H1 (cell line): Measurements from ENCODE around the gene COL26A1. TPM values are rescaled to one million over a fixed set of nuclear protein-coding genes. Genes with fewer than 3 reads are reported as not detected.

Experiments
- CTCF ChIA-PET: fragments of 300-600 bp; sonication (Branson Sonifier 250); formaldehyde crosslinking; loops from one replicate; lab custom pipeline; 2021; ENCODE audit not compliant: partially characterized antibody; lab: Charles Lee
- POLR2A ChIA-PET: fragments of 300-600 bp; sonication (Branson Sonifier 250); formaldehyde crosslinking; loops from one replicate; lab custom pipeline; 2021; ENCODE audit warnings: inconsistent platforms; ENCODE audit not compliant: partially characterized antibody; lab: Charles Lee
- DNase-seq, 2 experiments: peaks; one replicate each; pipeline versions ENCODE4 v3.0.0 to v3.0.0-alpha.2; 2010 to 2022; ENCODE audit warnings: low spot score in 2 of 2, low read depth in 1 of 2, mixed read lengths in 1 of 2
- FAIRE-seq: peaks from 2 replicates; lab custom pipeline; 2011; peaks lifted over from hg19 to GRCh38; lab: Jason Lieb, UNC
- H2AFZ ChIP-seq: 2 replicates; pipeline ENCODE4 v1.8.1; 2012; ENCODE audit warnings: low read length, inconsistent platforms
- H2AK5ac ChIP-seq: 2 replicates; pipeline ENCODE4 v1.6.1; 2013; ENCODE audit warnings: low read depth, low read length
- H2BK120ac ChIP-seq: replicated peaks from 2 replicates; pipeline ENCODE3; 2013; ENCODE audit warnings: low read depth, low read length, inconsistent platforms
- H2BK12ac ChIP-seq: 2 replicates; pipeline ENCODE4 v1.6.1; 2013; ENCODE audit warnings: low read depth, low read length
- H2BK15ac ChIP-seq: 2 replicates; pipeline ENCODE4 v1.6.1; 2013; ENCODE audit warnings: low read length
- H2BK20ac ChIP-seq: 2 replicates; pipeline ENCODE4 v1.6.1; 2013; ENCODE audit warnings: low read length
- H2BK5ac ChIP-seq: 2 replicates; pipeline ENCODE4 v1.6.1; 2013; ENCODE audit warnings: low read depth, low read length
- H3K14ac ChIP-seq: 2 replicates; pipeline ENCODE4 v1.6.1; 2013; ENCODE audit warnings: inconsistent platforms; ENCODE audit not compliant: insufficient read length
- H3K18ac ChIP-seq: 2 replicates; pipeline ENCODE4 v1.6.1; 2013; ENCODE audit warnings: low read length; ENCODE audit errors: extremely low read depth
- H3K23ac ChIP-seq: 2 replicates; pipeline ENCODE4 v1.6.1; 2013; ENCODE audit warnings: inconsistent platforms; ENCODE audit not compliant: insufficient read length
- H3K23me2 ChIP-seq: 2 replicates; pipeline ENCODE4 v1.6.1; 2013; ENCODE audit warnings: low read depth, low read length
- H3K27ac ChIP-seq: 2 replicates; pipeline ENCODE4 v1.6.1; 2011; ENCODE audit warnings: low read depth, low read length, inconsistent platforms
- H3K27me3 ChIP-seq, 4 experiments: replicated peaks in 1 of 4; 1 replicate in 1 of 4; 2 replicates in 3 of 4; pipeline versions ENCODE4 v1.6.1 to v1.8.1; 2011 to 2013; ENCODE audit warnings: low read length in 3 of 4, mild to moderate bottlenecking in 3 of 4, inconsistent platforms in 2 of 4, mixed read lengths in 2 of 4, moderate library complexity in 1 of 4; ENCODE audit not compliant: control insufficient read depth in 3 of 4, insufficient read depth in 3 of 4; ENCODE audit errors: extremely low read depth in 1 of 4
- H3K36me3 ChIP-seq, 4 experiments: 2 replicates each; pipeline versions ENCODE4 v1.6.1 to v1.8.1; 2011 to 2013; ENCODE audit warnings: mild to moderate bottlenecking in 4 of 4, low read length in 3 of 4, moderate library complexity in 2 of 4, control low read depth in 1 of 4, inconsistent platforms in 1 of 4; ENCODE audit not compliant: insufficient read depth in 4 of 4, control insufficient read depth in 2 of 4
- H3K4ac ChIP-seq: replicated peaks from 2 replicates; pipeline ENCODE3; 2013; ENCODE audit warnings: low read length, low read depth, mixed read lengths, inconsistent platforms; ENCODE audit not compliant: insufficient read length
- H3K4me1 ChIP-seq, 4 experiments: replicated peaks in 1 of 4; 1 replicate in 1 of 4; 2 replicates in 3 of 4; pipeline versions ENCODE4 v1.6.1 to v1.8.1; 2011 to 2013; ENCODE audit warnings: low read length in 3 of 4, inconsistent platforms in 2 of 4, mixed read lengths in 1 of 4; ENCODE audit not compliant: insufficient read depth in 4 of 4, control insufficient read depth in 3 of 4
- H3K4me2 ChIP-seq, 2 experiments: 2 replicates each; pipeline versions ENCODE4 v1.6.1 to v1.8.1; 2011 to 2013; ENCODE audit warnings: low read depth in 2 of 2, low read length in 2 of 2, control low read depth in 1 of 2, inconsistent platforms in 1 of 2, mild to moderate bottlenecking in 1 of 2; ENCODE audit not compliant: insufficient read depth in 1 of 2
- H3K4me3 ChIP-seq, 4 experiments: fragments of 200-600, 300-600 bp in 1 of 4; sonication (generic), shearing (Covaris generic), sonication (Bioruptor Twin) in 1 of 4; 2 replicates each; pipeline versions ENCODE4 v1.5.1 to v1.8.1; 2011 to 2016; ENCODE audit warnings: low read length in 4 of 4, low read depth in 3 of 4, control low read depth in 2 of 4, inconsistent platforms in 2 of 4, mild to moderate bottlenecking in 2 of 4, mixed read lengths in 1 of 4, moderate library complexity in 1 of 4; ENCODE audit not compliant: insufficient read depth in 2 of 4; ENCODE audit errors: extremely low read depth in 1 of 4
- H3K56ac ChIP-seq: replicated peaks from 2 replicates; pipeline ENCODE3; 2013; ENCODE audit warnings: low read depth, mild to moderate bottlenecking, mixed read lengths, low read length, inconsistent platforms; ENCODE audit not compliant: insufficient read length
- H3K79me1 ChIP-seq: 2 replicates; pipeline ENCODE4 v1.6.1; 2013; ENCODE audit warnings: low read depth, low read length, control low read depth
- H3K79me2 ChIP-seq, 2 experiments: 2 replicates each; pipeline versions ENCODE4 v1.6.1 to v1.8.1; 2012 to 2013; ENCODE audit warnings: low read length in 2 of 2, mild to moderate bottlenecking in 2 of 2, inconsistent platforms in 1 of 2; ENCODE audit not compliant: insufficient read depth in 2 of 2, control insufficient read depth in 1 of 2
- H3K9ac ChIP-seq, 4 experiments: replicated peaks in 1 of 4; 1 replicate in 1 of 4; 2 replicates in 3 of 4; pipeline versions ENCODE4 v1.6.1 to v1.8.1; 2011 to 2013; ENCODE audit warnings: low read depth in 3 of 4, low read length in 3 of 4, control low read depth in 2 of 4, mild to moderate bottlenecking in 2 of 4, moderate library complexity in 2 of 4, inconsistent platforms in 1 of 4; ENCODE audit errors: extremely low read depth in 1 of 4
- H3K9me3 ChIP-seq, 2 experiments: 2 replicates each; pipeline versions ENCODE4 v1.6.1 to v1.8.1; 2012 to 2013; ENCODE audit warnings: mild to moderate bottlenecking in 2 of 2, moderate library complexity in 2 of 2, control low read depth in 1 of 2, inconsistent platforms in 1 of 2, low read depth in 1 of 2, low read length in 1 of 2, mixed read lengths in 1 of 2; ENCODE audit not compliant: insufficient read depth in 2 of 2
- H4K20me1 ChIP-seq, 2 experiments: replicated peaks in 1 of 2; 2 replicates each; pipeline versions ENCODE3 to v1.8.1; 2011 to 2013; ENCODE audit warnings: inconsistent platforms in 2 of 2, low read length in 2 of 2, mild to moderate bottlenecking in 1 of 2; ENCODE audit not compliant: insufficient read depth in 2 of 2, control insufficient read depth in 1 of 2
- H4K5ac ChIP-seq: 2 replicates; pipeline ENCODE4 v1.6.1; 2013; ENCODE audit warnings: low read length, low read depth, mixed read lengths, inconsistent platforms; ENCODE audit not compliant: insufficient read length
- H4K8ac ChIP-seq: 2 replicates; pipeline ENCODE4 v1.8.0; 2013; ENCODE audit warnings: mild to moderate bottlenecking, moderate library complexity, low read length, inconsistent platforms; ENCODE audit not compliant: insufficient read depth; ENCODE audit errors: extremely low read depth
- H4K91ac ChIP-seq: replicated peaks from 2 replicates; pipeline ENCODE3; 2013; ENCODE audit warnings: low read length, mixed read lengths, inconsistent platforms; ENCODE audit not compliant: insufficient read length
- BACH1 ChIP-seq: IDR thresholded peaks from 2 replicates; pipeline ENCODE4 v1.6.1; 2012; ENCODE audit warnings: low read length, improper control_type of control experiment
- CEBPB ChIP-seq: IDR thresholded peaks from 2 replicates; pipeline ENCODE4 v1.6.1; 2012; ENCODE audit warnings: low read depth, low read length
- CTBP2 ChIP-seq: IDR thresholded peaks from 2 replicates; pipeline ENCODE4 v1.7.0; 2011; ENCODE audit warnings: borderline replicate concordance, mild to moderate bottlenecking, moderate library complexity, mixed read lengths, low read length; ENCODE audit not compliant: insufficient read depth, insufficient read length
- E2F6 ChIP-seq: IDR thresholded peaks from 2 replicates; pipeline ENCODE4 v1.6.1; 2012; ENCODE audit warnings: inconsistent platforms
- HDAC6 ChIP-seq: IDR thresholded peaks from one replicate; pipeline ENCODE4 v1.7.1; 2012; ENCODE audit warnings: low read depth, mild to moderate bottlenecking, inconsistent platforms, low read length, moderate library complexity
- KDM4A ChIP-seq: IDR thresholded peaks from one replicate; pipeline ENCODE4 v1.7.1; 2012; ENCODE audit warnings: low read depth, mild to moderate bottlenecking, moderate library complexity, low read length, inconsistent platforms; ENCODE audit not compliant: severe bottlenecking
- MAFK ChIP-seq: IDR thresholded peaks from 2 replicates; pipeline ENCODE4 v1.6.1; 2012; ENCODE audit warnings: low read depth, mild to moderate bottlenecking, improper control_type of control experiment, low read length
- POLR2AphosphoS5 ChIP-seq: IDR thresholded peaks from 2 replicates; pipeline ENCODE4 v1.6.1; 2011; ENCODE audit warnings: low read depth, low read length
- RAD21 ChIP-seq, 2 experiments: IDR thresholded peaks in 1 of 2; conservative IDR thresholded peaks in 1 of 2; 2 replicates each; pipeline ENCODE4 v1.6.1; 2011; ENCODE audit warnings: low read depth in 2 of 2, low read length in 2 of 2, improper control_type of control experiment in 1 of 2, inconsistent platforms in 1 of 2, mild to moderate bottlenecking in 1 of 2, moderate library complexity in 1 of 2
- RNF2 ChIP-seq: fragments of 200-900, 300-1000 bp; sonication (generic); IDR thresholded peaks from 2 replicates; pipeline ENCODE4 v1.7.1; 2016; ENCODE audit warnings: borderline replicate concordance, low read depth, mild to moderate bottlenecking, antibody characterized with exemption, low read length; ENCODE audit not compliant: poor library complexity, severe bottlenecking; ENCODE audit errors: missing control alignments
- SUZ12 ChIP-seq: fragments of 200-600 bp; sonication (generic); IDR thresholded peaks from 2 replicates; pipeline ENCODE4 v1.6.1; 2012; ENCODE audit warnings: mild to moderate bottlenecking, inconsistent platforms, low read length, moderate library complexity, mixed read lengths
- WGBS, 2 experiments: shearing (Covaris generic) in 1 of 2; methylation state at CpG; one replicate each; pipeline versions ENCODE4 v1.1.6 to v1.1.7; 2013 to 2015; ENCODE audit warnings: low lambda C conversion rate in 2 of 2, mixed read lengths in 2 of 2, inconsistent platforms in 1 of 2, low coverage in 1 of 2, missing lambda C conversion rate in 1 of 2; ENCODE audit not compliant: insufficient replicate concordance in 2 of 2, insufficient coverage in 1 of 2, insufficient read length in 1 of 2; ENCODE audit errors: extremely low coverage in 1 of 2, missing lambda C conversion rate in 1 of 2; 5-methylcytosine and 5-hydroxymethylcytosine counted together
- polyA plus RNA-seq, 7 experiments: library from polyadenylated mRNA; depleted of rRNA in 3 of 7; stranded (reverse) in 5 of 7; unstranded in 2 of 7; fragments of >200 nt in 5 of 7; fragments of 200-250 nt in 2 of 7; gene quantifications; 1 replicate in 5 of 7; 2 replicates in 1 of 7; 4 replicates in 1 of 7; pipeline versions ENCODE4 v1.2.1 to v1.2.3, GENCODE V29; 2011 to 2013; ENCODE audit warnings: missing spikeins in 2 of 7, mixed read lengths in 2 of 7
- total RNA-seq: library from RNA; stranded (reverse); fragmentation: NEBNext Ultra II Directional; extraction: Animal tissue kit (Norgen Biotek cat#: 25700); gene quantifications from 2 replicates; pipeline ENCODE4 v1.2.1, GENCODE V29; 2021

The COL26A1 gene
- total and polyA plus RNA-seq, 2 of the 8 experiments (the other 6 are each of a cell fraction or from before 2014, with no cell fraction given): 51.1 to 68.8 TPM

DNA sequence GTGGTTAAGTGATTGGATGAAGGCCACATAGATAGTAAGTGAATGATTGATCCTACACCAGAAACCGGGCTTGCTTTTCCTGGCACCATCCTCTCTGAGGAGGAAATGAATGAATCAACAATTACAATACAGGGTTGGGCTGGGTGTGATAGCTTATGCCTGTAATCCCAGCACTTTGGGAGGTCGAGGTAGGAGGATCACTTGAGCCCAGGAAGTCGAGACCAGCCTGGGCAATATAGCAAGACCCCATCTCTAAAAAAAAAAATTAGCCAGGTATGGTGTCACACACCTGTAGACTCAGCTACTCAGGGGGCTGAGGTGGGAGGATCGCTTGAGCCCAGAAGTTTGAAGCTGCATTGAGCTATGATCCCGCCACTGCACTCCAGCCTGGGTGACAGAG lies 111.5 kb downstream of the COL26A1 start:
- no peak overlapping the region for H2BK12ac ChIP-seq
- H2BK5ac ChIP-seq: no peak overlapping the region
- no peak overlapping the region for H4K8ac ChIP-seq
- peaks cover 0 to 2% (median 0%) of the 10 kb centered on the region in 4 experiments; a peak in 1 of 8 replicates for H3K36me3 ChIP-seq
- H3K4me1 ChIP-seq: peaks cover 0 to 9% (median 1%) of the 10 kb centered on the region in 4 experiments; a peak in 3 of 7 replicates
- H3K27me3 ChIP-seq: no peaks in the 10 kb centered on the region
- H3K27ac ChIP-seq: no peak overlapping the region
- H2BK15ac ChIP-seq: no peak overlapping the region
- H3K79me1 ChIP-seq: peaks cover 3% of the 10 kb centered on the region; the same call in 1 of the 2 replicates
- H3K23me2 ChIP-seq: no peaks in the 10 kb centered on the region
- no peak overlapping the region for H3K4me3 ChIP-seq
- H4K20me1 ChIP-seq: peaks cover 0 to 4% of the 10 kb centered on the region in 2 experiments
- no peak overlapping the region for H3K56ac ChIP-seq
- 74% methylated on average over 5 of the region's 5 CpGs; no CpG with 5 or more reads in 1 of the 2 experiments for WGBS, 2 experiments
- no peak overlapping the region for H2BK20ac ChIP-seq
- H4K91ac ChIP-seq: no peak overlapping the region
- CTCF ChIA-PET: interaction anchor here (0.6 to 1.2 kb wide), 5 partner anchors 9 to 317 kb away, joined by 3 to 4 read pairs (median 3); no protein-coding TSS in a partner anchor
- no peak overlapping the region for H3K4ac ChIP-seq
- no peak overlapping the region for H3K9ac ChIP-seq
- H3K23ac ChIP-seq: no peak overlapping the region
- no peak overlapping the region for H3K14ac ChIP-seq
- H2AFZ ChIP-seq: no peak overlapping the region
- no peaks in the 10 kb centered on the region for H3K79me2 ChIP-seq
- H3K9me3 ChIP-seq: 0 out of 4 replicates have a peak, but pooled peaks cover 0 to 4% of the 10 kb centered on the region in 2 experiments
- POLR2A ChIA-PET: interaction anchor here (0.6 to 6.1 kb wide), 2 partner anchors 8 to 11 kb away, joined by 3 to 29 read pairs; no protein-coding TSS in a partner anchor
- no peak for DNase-seq
- H4K5ac ChIP-seq: no peak overlapping the region
- H3K4me2 ChIP-seq: no peak overlapping the region
- no peak overlapping the region for H2AK5ac ChIP-seq
- H3K18ac ChIP-seq: no peak overlapping the region
- FAIRE-seq: no peak
- H2BK120ac ChIP-seq: no peak overlapping the region
- TF ChIP-seq CTBP2: no peak
- TF ChIP-seq MAFK: no peak
- TF ChIP-seq RNF2: no peak
- TF ChIP-seq E2F6: no peak
- no peak for TF ChIP-seq BACH1
- TF ChIP-seq KDM4A: no peak
- TF ChIP-seq RAD21 (IDR thresholded peaks at IDR 0.05 in 1 of 2, conservative IDR thresholded peaks at IDR 0.05 in 1 of 2; ENCODE audit: low read depth in 2 of 2, low read length in 2 of 2): no peak
- TF ChIP-seq HDAC6: no peak
- TF ChIP-seq SUZ12: no peak
- no peak for TF ChIP-seq CEBPB
- no peak for TF ChIP-seq POLR2AphosphoS5
